NK-92 treated with Interleukin-12 subunit alpha and Interleukin-12 subunit beta, amount 100 ng/mL, for 24 hours (cell line): ENCODE data around the gene COL23A1.

Source experiments
- DNase-seq: peaks from one replicate; lab custom pipeline; 2025; lab: John Stamatoyannopoulos, UW

Gene COL23A1

GRCh38 chr5:178336889-178337288, 253.3 kb downstream of the COL23A1 start:
- no peak for DNase-seq

- DNase-seq = no peak
Measured at GRCh38 chr5:178335302-178336030, 254.7 kb downstream of the COL23A1 start.

- no peak for DNase-seq
Measured at GRCh38 chr5:178334861-178335260, 255.3 kb downstream of the COL23A1 start.

- no peak for DNase-seq
Measured at GRCh38 chr5:178333821-178334481, 256.2 kb downstream of the COL23A1 start.

- no peak for DNase-seq
Measured at GRCh38 chr5:178332210-178332641, 258.0 kb downstream of the COL23A1 start.

- no peak for DNase-seq
Measured at GRCh38 chr5:178331491-178331996, 258.6 kb downstream of the COL23A1 start.

GRCh38 chr5:178330791-178331404, 259.3 kb downstream of the COL23A1 start:
- no peak for DNase-seq

GRCh38 chr5:178328826-178329730, 261.1 kb downstream of the COL23A1 start:
- DNase-seq = no peak

GRCh38 chr5:178327931-178328711, 262.1 kb downstream of the COL23A1 start:
- no peak for DNase-seq

GRCh38 chr5:178327446-178327845, 262.7 kb downstream of the COL23A1 start:
- no peak for DNase-seq

- no peak for DNase-seq
Measured at GRCh38 chr5:178326374-178326715, 263.8 kb downstream of the COL23A1 start.

GRCh38 chr5:178325679-178326373, 264.4 kb downstream of the COL23A1 start:
- no peak for DNase-seq

- no peak for DNase-seq
Measured at GRCh38 chr5:178325311-178325678, 264.9 kb downstream of the COL23A1 start.

- DNase-seq = no peak
Measured at GRCh38 chr5:178324481-178325310, 265.5 kb downstream of the COL23A1 start.

GRCh38 chr5:178323961-178324360, 266.2 kb downstream of the COL23A1 start:
- no peak for DNase-seq

- DNase-seq = no peak
Measured at GRCh38 chr5:178323541-178323865, 266.7 kb downstream of the COL23A1 start.

- no peak for DNase-seq
Measured at GRCh38 chr5:178322736-178323540, 267.3 kb downstream of the COL23A1 start.

- DNase-seq = no peak
Measured at GRCh38 chr5:178320281-178320855, 269.8 kb downstream of the COL23A1 start.
